Hematopoietic multipotent progenitor cell treated with erythropoietin and hydrocortisone succinate and interleukin-3 and kit ligand, for 8 days (in vitro differentiated cells): ENCODE results near the gene TMEM178B.
"Not testable (repeated sequence)": the region's sequence is repeated elsewhere in the genome, so short reads cannot be mapped to it uniquely, and the experiment has no call there.

Source experiments
- DNase-seq: peaks from one replicate; pipeline ENCODE4 v3.0.0-alpha.2; 2015

Gene TMEM178B

GRCh38 chr7:141074162-141074991, 513 bp downstream of the TMEM178B start:
- DNase-seq, result no peak

GRCh38 chr7:141074997-141075396, 1.1 kb downstream of the TMEM178B start:
- no peak for DNase-seq

GRCh38 chr7:141076377-141076776, 2.5 kb downstream of the TMEM178B start:
- no peak for DNase-seq

- no peak for DNase-seq
Observed at GRCh38 chr7:141079219-141079618, 5.4 kb downstream of the TMEM178B start.

GRCh38 chr7:141089490-141089889, 15.6 kb downstream of the TMEM178B start:
- DNase-seq, result not testable (repeated sequence)

GRCh38 chr7:141094336-141095070, 20.6 kb downstream of the TMEM178B start:
- DNase-seq, result no peak

- peak; percentile 35 for DNase-seq
Observed at GRCh38 chr7:141097430-141097829, 23.6 kb downstream of the TMEM178B start.

GRCh38 chr7:141102436-141102835, 28.6 kb downstream of the TMEM178B start:
- DNase-seq, result no peak

- no peak for DNase-seq
Observed at GRCh38 chr7:141103847-141104429, 30.1 kb downstream of the TMEM178B start.

- DNase-seq, result no peak
Observed at GRCh38 chr7:141113131-141113530, 39.3 kb downstream of the TMEM178B start.

- DNase-seq, result no peak
Observed at GRCh38 chr7:141114029-141114664, 40.3 kb downstream of the TMEM178B start.

- DNase-seq, result no peak
Observed at GRCh38 chr7:141115965-141116364, 42.1 kb downstream of the TMEM178B start.

GRCh38 chr7:141116661-141117060, 42.8 kb downstream of the TMEM178B start:
- not testable (repeated sequence) for DNase-seq

GRCh38 chr7:141118767-141119166, 44.9 kb downstream of the TMEM178B start:
- DNase-seq, result no peak

GRCh38 chr7:141119187-141119586, 45.3 kb downstream of the TMEM178B start:
- no peak for DNase-seq

GRCh38 chr7:141122736-141123135, 48.9 kb downstream of the TMEM178B start:
- DNase-seq, result no peak

GRCh38 chr7:141123522-141123921, 49.7 kb downstream of the TMEM178B start:
- DNase-seq, result no peak

- DNase-seq, result no peak
Observed at GRCh38 chr7:141126107-141126506, 52.2 kb downstream of the TMEM178B start.

GRCh38 chr7:141128506-141128905, 54.6 kb downstream of the TMEM178B start:
- DNase-seq, result no peak

GRCh38 chr7:141128931-141129330, 55.1 kb downstream of the TMEM178B start:
- no peak for DNase-seq

- no peak for DNase-seq
Observed at GRCh38 chr7:141132671-141133070, 58.8 kb downstream of the TMEM178B start.

- no peak for DNase-seq
Observed at GRCh38 chr7:141133646-141134045, 59.8 kb downstream of the TMEM178B start.

- DNase-seq, result no peak
Observed at GRCh38 chr7:141142058-141142457, 68.2 kb downstream of the TMEM178B start.
